ENCODE measurements around the gene SLC39A5.

SLC39A5 gene

GRCh38 chr12:56243731-56244181 lies 13.9 kb downstream of the SLC39A5 start:
- no peak for DNase-seq
- Histone ChIP-seq H3K27ac (ENCODE audit: low read length) (no peak overlapping the region), H4K20me1 (ENCODE audit: insufficient read depth, low read length) (no peaks in the 10 kb centered on the region), H3K9ac (ENCODE audit: low read length) (no peak overlapping the region), H3K79me2 (ENCODE audit: low read length) (no peaks in the 10 kb centered on the region), H3K4me1 (ENCODE audit: low read length) (no peaks in the 10 kb centered on the region), H3K27me3 (replicated peaks; ENCODE audit: insufficient read depth, low read length) (no peaks in the 10 kb centered on the region), H3F3A (ENCODE audit: insufficient read depth, low read length) (no peaks in the 10 kb centered on the region), H3K4me3 (ENCODE audit: low read length) (no peak overlapping the region), H3K36me3 (replicated peaks; ENCODE audit: insufficient read depth, low read length) (no peaks in the 10 kb centered on the region), H3K9me3 (replicated peaks; ENCODE audit: insufficient read depth, low read length) (no peaks in the 10 kb centered on the region), H3K4me2 (ENCODE audit: low read depth, low read length) (no peak overlapping the region), H3K9me2 (replicated peaks; ENCODE audit: insufficient read depth, low read length) (no peaks in the 10 kb centered on the region), H2AFZ (ENCODE audit: low read length) (no peak overlapping the region)
- TF ChIP-seq EZH2phosphoT487 (IDR thresholded peaks at IDR 0.05; ENCODE audit: low read length) (no peak), EZH2 (optimal IDR thresholded peaks at IDR 0.05; ENCODE audit: low read depth, low read length) (no peak), CTCF (IDR thresholded peaks at IDR 0.05; ENCODE audit: low read length) (no peak)

GRCh38 chr12:56244494-56244893 lies 14.6 kb downstream of the SLC39A5 start:
- Histone ChIP-seq H2AFZ (ENCODE audit: low read length) (no peak overlapping the region), H3K9ac (ENCODE audit: low read length) (no peak overlapping the region), H4K20me1 (ENCODE audit: insufficient read depth, low read length) (no peaks in the 10 kb centered on the region), H3K4me1 (ENCODE audit: low read length) (no peaks in the 10 kb centered on the region), H3F3A (ENCODE audit: insufficient read depth, low read length) (no peaks in the 10 kb centered on the region), H3K9me3 (replicated peaks; ENCODE audit: insufficient read depth, low read length) (no peaks in the 10 kb centered on the region), H3K27ac (ENCODE audit: low read length) (no peak overlapping the region), H3K4me3 (ENCODE audit: low read length) (no peak overlapping the region), H3K79me2 (ENCODE audit: low read length) (no peaks in the 10 kb centered on the region), H3K9me2 (replicated peaks; ENCODE audit: insufficient read depth, low read length) (no peaks in the 10 kb centered on the region), H3K27me3 (replicated peaks; ENCODE audit: insufficient read depth, low read length) (no peaks in the 10 kb centered on the region), H3K4me2 (ENCODE audit: low read depth, low read length) (no peak overlapping the region), H3K36me3 (replicated peaks; ENCODE audit: insufficient read depth, low read length) (no peaks in the 10 kb centered on the region)
- TF ChIP-seq CTCF (IDR thresholded peaks at IDR 0.05; ENCODE audit: low read length) (no peak), EZH2phosphoT487 (IDR thresholded peaks at IDR 0.05; ENCODE audit: low read length) (no peak), EZH2 (optimal IDR thresholded peaks at IDR 0.05; ENCODE audit: low read depth, low read length) (no peak)
- DNase-seq, result no peak

- Histone ChIP-seq H3K9ac (ENCODE audit: low read length) (no peak overlapping the region), H3K4me1 (ENCODE audit: low read length) (no peaks in the 10 kb centered on the region), H3K4me3 (ENCODE audit: low read length) (no peak overlapping the region), H3K27me3 (replicated peaks; ENCODE audit: insufficient read depth, low read length) (no peaks in the 10 kb centered on the region), H3F3A (ENCODE audit: insufficient read depth, low read length) (no peaks in the 10 kb centered on the region), H3K36me3 (replicated peaks; ENCODE audit: insufficient read depth, low read length) (peaks cover 6% of the 10 kb centered on the region; the same call in 1 of the 2 replicates), H3K27ac (ENCODE audit: low read length) (no peak overlapping the region), H3K79me2 (ENCODE audit: low read length) (no peaks in the 10 kb centered on the region), H2AFZ (ENCODE audit: low read length) (no peak overlapping the region), H4K20me1 (ENCODE audit: insufficient read depth, low read length) (no peaks in the 10 kb centered on the region), H3K9me2 (replicated peaks; ENCODE audit: insufficient read depth, low read length) (no peaks in the 10 kb centered on the region), H3K4me2 (ENCODE audit: low read depth, low read length) (no peak overlapping the region), H3K9me3 (replicated peaks; ENCODE audit: insufficient read depth, low read length) (no peaks in the 10 kb centered on the region)
- TF ChIP-seq EZH2 (optimal IDR thresholded peaks at IDR 0.05; ENCODE audit: low read depth, low read length), result no peak
- no peak for DNase-seq
Measured at GRCh38 chr12:56247923-56248322, 18.1 kb downstream of the SLC39A5 start.

GRCh38 chr12:56248711-56249110 lies 18.9 kb downstream of the SLC39A5 start:
- H3K27ac ChIP-seq (ENCODE audit: low read length), result no peak overlapping the region
- DNase-seq, result no peak
- no peaks in the 10 kb centered on the region for H3K27me3 ChIP-seq (replicated peaks; ENCODE audit: insufficient read depth, low read length)
- H3K4me1 ChIP-seq (ENCODE audit: low read length), result no peaks in the 10 kb centered on the region
- H3F3A ChIP-seq (ENCODE audit: insufficient read depth, low read length), result no peaks in the 10 kb centered on the region
- no peak overlapping the region for H3K9ac ChIP-seq (ENCODE audit: low read length)
- H4K20me1 ChIP-seq (ENCODE audit: insufficient read depth, low read length), result no peaks in the 10 kb centered on the region
- no peaks in the 10 kb centered on the region for H3K79me2 ChIP-seq (ENCODE audit: low read length)
- no peaks in the 10 kb centered on the region for H3K9me2 ChIP-seq (replicated peaks; ENCODE audit: insufficient read depth, low read length)
- TF ChIP-seq CTCF (IDR thresholded peaks at IDR 0.05; ENCODE audit: low read length) (no peak), EZH2phosphoT487 (IDR thresholded peaks at IDR 0.05; ENCODE audit: low read length) (no peak), EZH2 (optimal IDR thresholded peaks at IDR 0.05; ENCODE audit: low read depth, low read length) (no peak)
- H3K4me3 ChIP-seq (ENCODE audit: low read length), result no peak overlapping the region
- no peak overlapping the region for H2AFZ ChIP-seq (ENCODE audit: low read length)
- H3K4me2 ChIP-seq (ENCODE audit: low read depth, low read length), result no peak overlapping the region
- no peaks in the 10 kb centered on the region for H3K9me3 ChIP-seq (replicated peaks; ENCODE audit: insufficient read depth, low read length)
- H3K36me3 ChIP-seq (replicated peaks; ENCODE audit: insufficient read depth, low read length), result peaks cover 6% of the 10 kb centered on the region
